Hematopoietic multipotent progenitor cell treated with erythropoietin and hydrocortisone succinate and interleukin-3 and kit ligand, for 15 days (in vitro differentiated cells): ENCODE results near the gene QPCT.

Experiments
- DNase-seq: peaks from one replicate; pipeline ENCODE4 v3.0.0-alpha.2; 2015; ENCODE audit warnings: low spot score

Gene QPCT

GRCh38 chr2:37324786-37325624, 19.4 kb upstream of the QPCT start, which contains the start of gene PRKD3:
PRKD3 (minus strand) TSS chr2:37324833; CDS start chr2:37316524, 8,309 bp downstream.
- no peak for DNase-seq

- no peak for DNase-seq
These were observed 18.8 kb upstream of the QPCT start for GRCh38 chr2:37325625-37326071.

DNA sequence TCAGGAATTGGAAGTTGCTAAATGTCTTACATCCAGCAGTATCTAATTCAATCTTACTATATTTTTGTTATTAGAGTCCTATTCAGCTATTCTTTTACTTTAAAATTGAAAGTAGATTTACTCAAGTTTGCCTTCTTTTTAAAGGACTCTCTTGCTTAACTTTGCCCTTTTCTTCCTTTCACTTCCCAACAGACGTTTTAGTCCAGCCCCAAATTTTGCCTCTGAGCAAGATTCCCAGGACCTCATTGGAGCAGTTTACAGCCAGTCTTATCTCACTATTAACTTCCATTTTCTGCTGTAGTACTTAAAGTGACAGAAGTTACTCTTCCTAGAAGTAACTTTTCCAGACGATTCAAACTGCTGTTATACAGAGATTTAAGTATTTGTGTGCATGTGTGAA, 18.1 kb upstream of the QPCT start:
- no peak for DNase-seq

DNA sequence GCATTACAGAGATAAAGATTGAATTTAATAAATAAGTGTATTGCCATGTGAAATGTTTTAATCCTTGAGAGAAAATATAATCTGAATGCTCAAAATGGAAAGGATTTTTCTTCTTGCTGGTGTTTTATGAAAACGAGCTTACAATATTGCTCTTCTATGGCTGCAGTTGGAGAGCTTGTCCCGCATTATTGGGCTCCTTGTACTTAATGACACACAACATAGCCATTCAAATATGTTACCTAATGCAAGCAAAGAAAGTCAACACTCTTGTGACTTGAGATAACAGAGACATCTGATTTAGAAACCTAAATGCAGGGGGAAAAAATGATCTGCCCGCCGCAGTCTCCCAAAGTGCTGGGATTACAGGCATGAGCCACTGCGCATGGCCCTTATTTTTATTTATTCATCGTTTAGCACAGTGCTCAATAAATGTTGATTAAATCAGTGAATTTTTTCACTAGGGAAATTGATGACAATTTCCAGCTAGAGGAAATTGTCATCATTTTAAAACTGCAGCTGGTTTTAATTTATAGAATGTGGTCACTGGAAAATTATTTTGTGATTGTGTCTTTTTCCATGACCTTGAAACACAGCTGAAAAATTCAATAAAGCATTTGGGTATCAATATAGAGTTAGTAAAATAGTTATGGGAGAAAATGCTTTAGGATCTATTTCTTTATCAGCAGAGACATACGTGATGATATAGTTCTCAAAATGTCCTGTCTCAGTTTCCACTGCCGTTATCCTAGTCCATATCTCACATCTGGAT, 17.4 kb upstream of the QPCT start:
- no peak for DNase-seq

- no peak for DNase-seq
These were observed 13.7 kb upstream of the QPCT start for GRCh38 chr2:37330681-37331080.

DNA sequence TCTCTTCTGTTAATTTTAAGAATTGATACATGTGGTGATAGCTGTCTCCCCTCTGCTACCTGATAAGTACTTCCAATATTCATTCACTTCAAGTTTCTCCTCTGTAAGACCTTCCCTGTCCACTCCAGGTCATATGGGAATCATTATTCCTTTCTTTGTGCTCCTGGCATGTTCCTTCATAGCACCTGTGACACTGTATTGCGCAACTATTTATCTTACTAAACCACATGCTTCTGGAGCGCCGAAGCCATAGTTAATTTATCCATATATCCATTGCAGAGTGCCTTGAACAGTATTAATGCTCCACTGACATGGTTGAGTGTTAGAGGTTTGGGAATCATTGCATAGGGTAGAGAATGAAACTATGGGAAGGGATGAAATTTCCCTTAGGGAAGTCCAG, 11.9 kb upstream of the QPCT start:
- DNase-seq: no peak

- DNase-seq: no peak
These were observed 11.2 kb upstream of the QPCT start for GRCh38 chr2:37333256-37333655.

DNA sequence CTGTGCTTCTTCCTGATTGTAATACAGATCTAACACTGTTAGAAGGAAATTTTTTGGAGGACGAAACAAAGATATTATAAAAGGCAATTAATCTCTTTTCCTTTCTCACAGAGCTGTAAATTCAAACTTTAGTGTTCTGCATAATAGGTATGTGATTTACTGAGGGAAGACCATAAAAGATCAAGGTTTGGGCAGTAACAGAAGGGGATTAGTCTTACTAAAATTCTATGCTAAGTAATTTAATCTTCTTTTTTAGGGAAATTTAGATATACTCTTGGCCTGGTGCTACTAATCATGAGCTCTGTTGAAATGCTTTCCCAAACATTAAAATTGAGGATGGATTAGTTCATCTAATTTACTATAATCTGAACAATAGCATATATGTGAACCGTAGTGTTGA, 8.8 kb upstream of the QPCT start:
- DNase-seq: no peak

DNA sequence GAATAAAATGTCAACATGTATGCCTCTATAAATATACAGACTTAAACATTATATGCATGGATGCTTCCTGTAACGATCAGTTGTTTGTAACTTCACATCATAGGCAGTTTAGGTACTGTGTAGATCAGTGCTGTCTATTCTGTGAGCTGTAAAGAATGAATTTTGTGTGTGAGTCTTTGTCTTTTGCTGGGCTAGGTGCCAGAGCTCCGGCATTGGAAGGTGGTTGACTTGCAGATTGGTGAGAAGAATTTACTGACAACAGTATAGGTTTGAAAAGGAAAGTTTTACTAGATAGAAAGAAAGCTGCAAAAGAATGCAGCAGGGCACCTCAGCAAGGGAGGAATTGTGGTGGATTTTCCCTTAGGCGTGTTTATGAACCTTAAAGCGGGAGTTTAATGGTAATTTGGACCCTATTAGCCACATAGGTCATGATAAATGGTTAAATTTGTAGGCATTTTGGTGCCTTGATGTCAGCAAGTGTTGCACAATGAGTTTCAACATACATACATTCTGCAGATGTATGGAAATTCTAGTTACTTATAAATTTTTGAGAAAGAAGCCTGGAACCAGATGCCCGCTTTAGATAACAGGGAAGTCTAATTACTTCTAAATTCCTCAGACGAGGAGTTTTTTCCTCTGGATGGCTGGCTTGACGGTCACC, 6.7 kb upstream of the QPCT start:
- no peak for DNase-seq

- DNase-seq: no peak
These were observed 5.5 kb upstream of the QPCT start for GRCh38 chr2:37338933-37339332.

- no peak for DNase-seq
These were observed 3.8 kb upstream of the QPCT start for GRCh38 chr2:37340637-37341036.

DNA sequence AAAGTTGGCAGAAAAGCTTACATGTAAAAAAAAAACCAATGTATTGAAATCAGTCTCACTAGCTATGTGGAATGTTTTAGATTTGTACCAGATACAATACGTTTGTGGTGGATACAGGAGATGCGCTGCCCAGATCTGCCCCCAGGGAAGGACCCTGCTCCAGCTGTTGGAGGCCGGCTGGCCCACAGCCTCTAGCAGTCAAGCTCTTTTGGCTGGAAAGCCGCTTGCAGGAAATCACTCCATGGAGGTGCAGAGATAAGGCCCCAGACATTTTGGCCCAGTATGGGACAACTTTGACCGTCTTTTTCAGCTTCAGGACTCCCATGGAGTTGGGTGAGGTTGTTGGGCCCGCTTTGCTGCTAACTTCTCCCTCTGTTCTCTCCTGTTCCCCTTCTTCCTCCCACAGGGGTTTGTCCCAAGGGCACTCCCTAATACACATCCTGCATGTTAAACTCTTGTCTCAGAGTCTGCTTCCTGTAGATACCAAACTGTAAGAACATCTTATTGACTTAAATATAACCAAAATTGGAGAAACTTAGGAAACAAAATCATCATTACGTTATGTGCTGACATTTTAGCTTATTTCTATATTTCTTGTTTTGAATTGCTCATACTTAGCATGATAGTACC, 1.7 kb upstream of the QPCT start:
- no peak for DNase-seq

GRCh38 chr2:37343537-37344434, 644 bp upstream of the QPCT start:
- DNase-seq: no peak

- no peak for DNase-seq
These were observed 3.7 kb downstream of the QPCT start for GRCh38 chr2:37348155-37348554.

DNA sequence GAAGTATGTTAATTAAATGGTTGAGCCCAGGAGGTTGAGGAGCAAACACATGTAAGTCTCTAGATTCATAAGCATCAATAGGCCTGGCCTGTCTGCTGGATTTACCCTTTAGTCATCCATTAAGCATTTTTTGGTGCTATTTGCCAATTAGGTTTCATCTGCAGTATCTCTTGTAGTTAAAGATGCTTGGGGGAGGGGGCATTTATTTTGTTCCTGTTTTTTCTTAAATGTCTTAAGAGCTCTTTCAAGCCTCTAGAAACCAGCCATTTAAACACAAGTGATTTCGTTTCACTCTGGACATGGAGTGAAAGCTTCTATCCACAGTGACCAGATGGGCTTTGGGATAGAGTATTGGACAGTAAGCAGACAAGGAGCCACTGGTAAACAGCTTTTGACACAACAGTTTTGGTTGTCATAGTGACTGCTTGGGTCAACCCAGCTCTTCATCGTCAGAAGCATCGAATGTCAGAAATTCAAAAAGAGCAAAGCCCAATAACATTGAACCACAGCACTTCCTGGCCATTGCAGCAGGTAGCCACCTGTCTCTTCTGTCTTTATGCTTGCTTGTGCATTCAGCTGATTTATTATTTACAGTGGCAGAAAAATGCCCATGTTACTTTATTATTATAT, 4.9 kb downstream of the QPCT start:
- DNase-seq: no peak

GRCh38 chr2:37350034-37350433, 5.6 kb downstream of the QPCT start:
- DNase-seq: no peak

DNA sequence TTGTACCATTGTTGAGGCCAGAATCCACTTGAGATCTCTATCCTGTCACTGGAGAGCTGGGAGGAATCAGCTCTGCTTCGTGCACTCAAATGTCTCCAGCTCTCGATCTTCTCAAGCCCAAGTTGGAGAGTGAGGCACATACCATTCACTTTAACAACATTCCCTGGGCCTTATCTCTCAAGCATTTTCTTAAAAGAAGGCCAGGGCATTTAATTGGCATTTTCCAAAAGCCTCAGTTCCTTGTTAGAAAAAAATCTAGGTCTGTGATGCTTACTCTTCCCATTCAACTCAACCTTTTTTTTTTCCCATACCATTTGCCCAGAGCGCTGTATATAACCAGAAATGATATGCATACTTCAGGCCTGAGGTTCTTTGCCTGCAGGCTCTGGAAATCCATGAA, 10.1 kb downstream of the QPCT start:
- no peak for DNase-seq

DNA sequence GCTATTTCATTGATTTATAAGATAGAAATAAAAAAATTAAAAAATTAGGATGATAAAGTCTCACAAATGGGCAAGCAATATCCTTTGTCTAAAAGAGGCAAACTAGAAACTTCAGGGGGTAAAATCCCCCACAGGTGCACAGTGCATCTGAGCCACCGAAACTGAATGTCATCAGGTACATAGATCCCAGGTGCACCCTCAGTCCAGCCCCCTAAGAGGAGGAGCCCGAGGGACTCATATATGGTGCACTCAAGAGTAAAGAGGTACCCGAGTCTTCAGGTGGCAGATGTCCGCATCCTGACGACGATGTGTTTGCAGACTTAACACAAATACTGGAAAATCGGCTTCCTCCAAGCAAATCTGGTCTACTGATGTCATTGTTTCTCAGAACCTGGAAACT, 11.3 kb downstream of the QPCT start:
- DNase-seq: no peak

DNA sequence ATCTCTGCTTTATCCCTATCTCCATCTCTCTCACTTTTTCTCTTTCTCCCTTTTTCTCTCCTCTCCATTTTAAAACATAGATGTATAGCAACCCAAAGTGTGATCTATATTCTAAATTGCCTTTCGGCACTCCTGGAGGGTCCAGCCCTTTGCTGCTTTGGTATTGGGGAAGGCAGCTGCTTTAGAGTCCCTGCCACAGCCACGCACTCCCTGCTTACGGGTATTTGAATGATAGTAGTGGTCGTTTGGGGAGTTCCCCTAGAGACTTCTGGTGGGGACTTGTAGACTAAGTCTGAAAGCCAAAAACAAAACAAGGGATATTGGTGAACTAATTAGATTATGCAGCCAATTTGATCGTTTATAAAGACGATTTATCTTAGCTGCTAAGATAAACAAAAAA, 11.9 kb downstream of the QPCT start:
- DNase-seq: no peak

GRCh38 chr2:37357069-37357468, 12.6 kb downstream of the QPCT start:
- DNase-seq: no peak

DNA sequence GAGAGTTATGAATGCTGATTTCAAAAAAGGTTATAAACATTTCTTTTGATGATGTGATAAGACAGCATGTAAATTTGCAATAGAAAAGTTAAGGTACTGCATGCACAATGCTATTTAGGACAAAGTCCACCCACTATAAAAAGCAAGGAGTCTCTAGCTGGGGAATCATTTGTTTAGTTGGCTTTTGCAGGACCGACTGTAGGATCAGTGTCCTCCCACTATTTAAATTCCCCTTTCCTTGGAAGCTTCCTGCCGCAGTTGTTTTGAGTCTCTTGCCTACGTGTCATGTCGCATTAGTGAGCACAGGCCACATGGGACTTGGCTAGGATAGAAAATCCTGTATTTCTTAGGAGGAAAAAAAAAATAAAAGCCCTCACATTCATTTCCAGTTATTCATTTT, 13.1 kb downstream of the QPCT start:
- DNase-seq: no peak
